ENCODE data around the gene IQGAP3.

IQGAP3 gene

DNA sequence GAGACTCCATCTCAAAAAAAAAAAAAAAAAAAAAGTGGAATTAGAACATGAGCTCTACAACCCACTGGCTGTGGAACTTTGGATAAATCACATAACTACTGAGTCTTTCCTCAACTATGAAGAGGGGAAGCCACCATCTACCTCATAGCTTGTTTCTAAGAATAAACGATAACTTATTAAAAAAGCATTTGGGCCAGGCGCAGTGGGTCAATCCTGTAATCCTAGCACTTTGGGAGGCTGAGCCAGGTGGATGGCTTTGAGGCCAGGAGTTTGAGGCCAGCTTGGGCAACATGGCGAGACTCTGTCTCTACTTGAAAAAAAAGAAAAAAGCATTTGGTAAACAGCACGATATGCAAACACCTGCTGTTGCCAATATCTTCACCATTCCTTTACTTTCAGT lies 40.0 kb downstream of the IQGAP3 start:
- TF ChIP-seq, protein P1, sequence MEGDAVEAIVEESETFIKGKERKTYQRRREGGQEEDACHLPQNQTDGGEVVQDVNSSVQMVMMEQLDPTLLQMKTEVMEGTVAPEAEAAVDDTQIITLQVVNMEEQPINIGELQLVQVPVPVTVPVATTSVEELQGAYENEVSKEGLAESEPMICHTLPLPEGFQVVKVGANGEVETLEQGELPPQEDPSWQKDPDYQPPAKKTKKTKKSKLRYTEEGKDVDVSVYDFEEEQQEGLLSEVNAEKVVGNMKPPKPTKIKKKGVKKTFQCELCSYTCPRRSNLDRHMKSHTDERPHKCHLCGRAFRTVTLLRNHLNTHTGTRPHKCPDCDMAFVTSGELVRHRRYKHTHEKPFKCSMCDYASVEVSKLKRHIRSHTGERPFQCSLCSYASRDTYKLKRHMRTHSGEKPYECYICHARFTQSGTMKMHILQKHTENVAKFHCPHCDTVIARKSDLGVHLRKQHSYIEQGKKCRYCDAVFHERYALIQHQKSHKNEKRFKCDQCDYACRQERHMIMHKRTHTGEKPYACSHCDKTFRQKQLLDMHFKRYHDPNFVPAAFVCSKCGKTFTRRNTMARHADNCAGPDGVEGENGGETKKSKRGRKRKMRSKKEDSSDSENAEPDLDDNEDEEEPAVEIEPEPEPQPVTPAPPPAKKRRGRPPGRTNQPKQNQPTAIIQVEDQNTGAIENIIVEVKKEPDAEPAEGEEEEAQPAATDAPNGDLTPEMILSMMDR (IDR thresholded peaks at IDR 0.05; ENCODE audit: low read length, missing control alignments) = no peak
- no peak for DNase-seq (ENCODE audit: low read depth)
- H3K4me3 ChIP-seq (replicated peaks; ENCODE audit: low read depth, low read length) = no peak overlapping the region

DNA sequence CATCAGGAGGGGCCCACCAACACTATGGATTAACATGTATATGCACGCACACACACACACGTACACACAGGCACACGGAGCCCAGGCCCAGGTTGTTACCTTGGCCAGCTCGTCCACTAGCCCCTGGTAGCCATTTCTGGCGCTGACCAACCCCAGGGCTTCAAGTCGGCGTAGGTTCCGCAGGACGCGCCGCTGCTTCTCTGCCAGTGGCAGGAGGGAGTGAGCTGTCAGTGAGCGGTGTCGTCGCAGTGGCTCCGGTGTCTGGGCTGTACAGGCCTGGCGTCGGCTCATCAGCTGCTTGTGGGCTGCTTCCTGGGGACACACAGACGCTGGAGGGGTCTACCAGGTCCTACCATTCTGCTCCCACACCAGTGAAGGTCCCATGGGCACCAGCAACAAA lies 42.4 kb downstream of the IQGAP3 start:
- DNase-seq (ENCODE audit: low read depth) = no peak
- H3K4me3 ChIP-seq (replicated peaks; ENCODE audit: low read depth, low read length) = no peak overlapping the region
- TF ChIP-seq, protein P1 (IDR thresholded peaks at IDR 0.05; ENCODE audit: low read length, missing control alignments) = no peak

DNA sequence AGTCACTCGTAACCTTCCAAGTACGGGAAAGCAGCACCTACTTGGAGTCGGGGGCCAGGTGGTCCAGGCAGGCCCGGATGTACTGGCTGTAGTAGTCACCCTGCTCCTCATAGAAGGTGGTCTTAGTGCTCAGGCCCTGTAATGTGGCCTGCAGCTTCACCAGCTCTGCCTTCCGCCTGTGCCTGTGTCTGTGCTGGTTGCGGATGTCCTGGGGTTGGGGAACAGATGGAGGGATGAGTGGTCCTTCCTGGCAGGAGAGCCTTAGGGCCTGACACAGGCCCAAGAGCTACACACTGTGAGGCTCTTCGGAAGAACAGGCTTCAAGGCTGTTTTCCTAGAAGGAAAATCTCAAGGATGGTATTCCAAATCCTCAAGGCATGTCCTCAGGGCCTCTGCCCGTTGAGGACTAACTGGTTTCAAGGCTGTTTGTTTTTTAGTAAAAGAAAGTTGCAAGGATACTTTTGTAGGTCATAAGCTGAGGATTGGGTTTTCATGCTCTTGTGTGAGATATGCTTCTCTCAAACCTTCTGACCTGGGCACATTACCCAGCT lies 43.4 kb downstream of the IQGAP3 start:
- no peak for DNase-seq (ENCODE audit: low read depth)
- no peak overlapping the region for H3K4me3 ChIP-seq (replicated peaks; ENCODE audit: low read depth, low read length)
- TF ChIP-seq, protein P1 (IDR thresholded peaks at IDR 0.05; ENCODE audit: low read length, missing control alignments) = no peak

DNA sequence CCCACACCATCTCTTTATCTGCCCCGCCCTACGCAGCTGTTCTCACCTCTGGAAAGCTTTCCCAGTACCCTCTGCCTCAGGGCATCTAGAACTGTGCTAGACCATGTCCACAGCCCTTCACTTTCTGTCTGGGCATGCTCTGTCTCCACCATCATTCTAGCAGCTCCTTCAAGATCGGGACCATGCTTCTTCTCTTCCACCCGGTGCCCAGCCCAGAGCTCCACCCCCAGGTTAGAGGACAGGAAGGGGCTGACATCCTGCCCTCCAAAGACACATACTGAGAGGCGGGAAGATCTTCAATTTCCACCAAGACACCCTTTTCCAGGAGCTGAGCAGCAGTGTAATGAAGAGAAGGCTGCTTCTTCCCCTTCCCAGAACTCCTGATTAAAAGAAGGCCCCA lies 44.1 kb downstream of the IQGAP3 start:
- TF ChIP-seq, protein P1 (IDR thresholded peaks at IDR 0.05; ENCODE audit: low read length, missing control alignments) = no peak
- no peak for DNase-seq (ENCODE audit: low read depth)

DNA sequence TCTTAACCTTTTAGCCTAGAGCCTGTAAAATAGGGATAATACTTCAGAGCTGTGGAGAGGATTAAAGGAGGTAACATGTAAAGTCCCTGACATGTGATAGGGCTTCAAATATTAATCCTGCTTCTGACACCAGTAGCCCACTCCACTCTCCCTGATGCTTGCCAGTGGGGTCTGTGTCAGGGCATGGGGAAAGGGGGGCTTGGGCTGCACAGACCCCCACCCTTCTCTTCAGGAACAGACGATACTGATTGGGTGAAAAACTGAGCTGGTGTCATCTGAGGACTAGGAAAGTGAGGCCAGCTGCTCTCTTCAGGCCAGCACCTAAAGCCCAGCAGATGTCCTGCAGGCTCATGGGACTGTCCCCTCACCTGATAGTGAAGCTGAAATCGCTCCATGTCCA lies 44.8 kb downstream of the IQGAP3 start:
- H3K4me3 ChIP-seq (replicated peaks; ENCODE audit: low read depth, low read length) = no peak overlapping the region
- DNase-seq (ENCODE audit: low read depth) = no peak
- TF ChIP-seq, protein P1 (IDR thresholded peaks at IDR 0.05; ENCODE audit: low read length, missing control alignments) = no peak

More for the DNA sequence above, 44.1 kb downstream of the IQGAP3 start:
- no peak overlapping the region for H3K4me3 ChIP-seq (replicated peaks; ENCODE audit: low read depth, low read length)

DNA sequence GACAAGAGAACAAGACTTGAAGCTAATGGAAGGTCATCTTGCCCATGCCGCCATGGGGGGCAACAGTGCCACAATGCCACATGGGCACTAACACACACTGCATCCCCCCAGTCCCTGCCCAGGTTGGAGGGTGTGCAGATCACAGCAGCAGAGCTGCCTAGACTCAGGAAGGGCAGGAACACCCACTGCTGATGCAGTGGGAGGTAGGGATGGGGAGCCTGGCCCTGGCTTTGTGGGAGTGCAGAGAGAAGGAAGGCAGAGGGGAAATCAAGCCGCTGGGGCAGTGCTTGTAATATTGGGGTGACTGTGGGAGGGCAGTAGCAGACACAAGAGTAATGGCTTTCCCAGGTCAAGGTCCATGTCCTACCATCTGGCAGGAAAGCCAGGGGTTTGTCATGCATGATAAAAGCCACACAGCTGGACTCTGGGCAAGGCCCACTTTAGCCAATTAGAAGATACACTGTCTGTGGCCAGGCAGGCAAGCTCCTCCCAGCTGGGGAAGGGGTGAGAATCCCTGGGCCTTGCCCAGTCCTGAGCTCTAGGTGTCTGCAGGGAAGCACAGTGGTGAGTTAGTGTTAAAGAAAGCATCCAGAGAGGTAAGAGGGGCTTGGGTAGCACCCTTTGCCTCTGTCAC lies 46.4 kb downstream of the IQGAP3 start:
- TF ChIP-seq, protein P1 (IDR thresholded peaks at IDR 0.05; ENCODE audit: low read length, missing control alignments) = no peak
- no peak overlapping the region for H3K4me3 ChIP-seq (replicated peaks; ENCODE audit: low read depth, low read length)
- DNase-seq (ENCODE audit: low read depth) = no peak

DNA sequence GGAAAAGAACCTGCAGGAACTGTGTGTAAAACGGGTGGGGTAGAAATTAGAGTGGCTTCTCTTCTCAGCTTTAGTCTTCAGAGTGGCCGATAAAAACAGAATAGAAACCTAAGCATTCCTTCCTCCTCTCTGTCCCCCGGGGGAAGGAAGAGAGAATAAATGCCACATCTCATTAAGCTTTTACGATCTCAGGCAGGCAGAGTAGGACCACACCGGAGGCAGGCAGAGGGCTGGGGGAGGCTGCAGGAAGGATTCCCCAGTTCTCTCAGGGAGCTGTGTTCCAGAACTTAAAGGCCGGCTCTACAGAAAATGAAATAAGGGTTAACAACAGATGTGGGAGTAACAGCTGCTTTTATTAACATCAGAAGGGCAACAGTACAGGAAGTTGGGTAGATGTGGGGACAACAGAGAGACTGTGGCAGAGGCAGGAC lies 47.3 kb downstream of the IQGAP3 start:
- H3K4me3 ChIP-seq (replicated peaks; ENCODE audit: low read depth, low read length) = no peak overlapping the region
- no peak for DNase-seq (ENCODE audit: low read depth)
- TF ChIP-seq, protein P1 (IDR thresholded peaks at IDR 0.05; ENCODE audit: low read length, missing control alignments) = no peak
